ENCODE measurements around the gene RASAL3.

RASAL3 gene

DNA sequence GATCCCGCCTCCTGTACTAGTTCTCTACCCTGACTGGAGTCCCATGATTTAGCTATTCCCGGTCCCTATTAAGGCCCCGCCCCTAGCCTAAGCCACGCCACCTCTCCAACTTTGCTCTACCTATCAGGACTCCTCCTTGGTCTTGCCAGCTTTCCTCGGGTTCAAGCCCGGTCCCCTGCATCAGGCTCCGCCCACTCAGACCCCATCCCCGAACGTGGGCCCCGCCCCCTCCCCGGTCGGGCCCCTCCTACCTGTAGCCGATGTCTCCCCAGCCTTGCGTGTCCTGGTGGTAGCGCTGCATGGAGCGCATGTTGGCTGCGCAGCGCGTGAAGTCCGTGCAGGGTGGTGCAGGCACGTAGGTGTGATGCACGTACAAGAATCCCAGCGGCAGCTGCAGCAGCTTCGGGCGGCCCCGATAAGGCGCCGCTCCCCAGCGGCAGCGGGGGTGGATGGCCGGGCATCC is 7.3 kb upstream of the RASAL3 start:
- FAIRE-seq: no peak

DNA sequence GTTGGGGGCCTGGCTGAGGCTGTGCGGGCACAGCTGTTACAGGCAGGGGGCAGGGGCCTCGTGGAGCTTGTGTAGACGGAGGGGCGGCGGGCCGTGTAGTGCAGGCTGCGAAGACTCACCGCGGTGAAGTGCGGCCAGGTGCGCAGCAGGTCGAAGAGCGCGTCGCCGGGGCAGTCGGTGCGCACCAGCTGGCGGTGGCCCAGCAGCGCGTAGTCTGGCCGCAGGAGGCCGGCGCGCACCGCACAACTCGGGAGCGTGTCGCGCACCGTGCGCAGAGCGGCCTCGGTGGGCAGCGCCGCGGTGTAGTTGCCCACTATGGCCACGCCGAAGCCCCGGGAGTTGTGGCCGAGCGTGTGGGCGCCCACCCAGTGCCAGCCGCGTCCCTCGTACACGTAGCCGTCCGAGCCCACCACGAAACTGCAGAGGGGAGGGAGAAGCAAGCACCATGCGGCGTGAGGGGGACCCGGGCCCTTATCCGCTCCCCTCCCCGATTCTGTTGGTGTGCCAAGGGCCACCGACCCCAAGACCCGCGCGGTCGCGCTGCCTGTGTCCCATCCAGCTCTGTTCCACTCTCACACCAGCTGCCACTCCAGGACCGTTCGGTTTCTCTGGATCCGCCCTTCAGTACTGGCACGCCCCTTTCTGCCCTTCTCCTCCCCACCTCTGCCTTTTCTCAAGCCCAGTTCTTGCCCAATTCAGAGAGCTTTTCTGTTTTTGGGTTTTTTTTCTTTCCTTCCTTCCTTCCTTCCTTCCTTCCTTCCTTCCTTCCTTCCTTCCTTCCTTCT is 5.4 kb upstream of the RASAL3 start:
- no peak for FAIRE-seq

DNA sequence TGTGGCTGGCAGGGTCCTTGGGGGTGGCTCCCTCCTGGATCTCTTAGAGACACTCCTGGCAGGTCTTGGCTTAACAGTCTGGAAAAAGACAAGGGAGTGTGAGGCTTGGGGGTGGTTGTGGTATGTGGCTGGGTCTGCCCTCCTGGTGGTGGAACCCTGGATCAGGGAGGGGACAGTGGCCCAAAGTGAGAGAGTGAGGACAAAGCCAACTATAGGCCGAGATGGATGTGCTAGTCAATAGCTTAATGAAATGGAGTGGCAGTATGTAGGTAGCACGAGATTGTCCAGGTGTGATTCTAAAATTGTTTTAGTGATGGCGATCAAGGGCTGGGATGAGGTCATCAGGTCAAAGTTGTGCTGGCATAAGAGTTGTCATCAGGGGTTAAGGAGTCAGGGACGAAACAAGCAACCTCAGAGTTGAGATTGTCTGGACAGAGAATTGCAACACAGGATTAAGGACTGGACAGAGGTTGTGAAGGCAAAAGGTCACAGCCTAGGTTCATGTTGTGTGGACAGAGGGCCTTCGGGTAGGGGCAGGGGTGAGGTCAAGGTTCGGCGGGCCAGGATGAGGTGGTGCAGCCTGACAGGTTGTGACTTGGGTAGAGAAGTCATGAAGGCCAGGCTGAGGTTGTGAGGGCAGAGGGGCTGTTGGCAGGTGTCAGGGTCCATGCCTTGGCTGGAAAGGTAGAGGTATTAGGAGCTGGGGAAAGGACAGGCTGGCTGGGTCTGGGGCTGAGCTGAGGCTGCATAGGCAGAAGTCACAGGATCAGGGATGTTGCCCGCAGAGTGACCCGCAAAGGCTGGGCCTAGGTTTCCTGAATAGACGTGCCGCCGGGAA is 4.5 kb upstream of the RASAL3 start:
- FAIRE-seq: no peak

DNA sequence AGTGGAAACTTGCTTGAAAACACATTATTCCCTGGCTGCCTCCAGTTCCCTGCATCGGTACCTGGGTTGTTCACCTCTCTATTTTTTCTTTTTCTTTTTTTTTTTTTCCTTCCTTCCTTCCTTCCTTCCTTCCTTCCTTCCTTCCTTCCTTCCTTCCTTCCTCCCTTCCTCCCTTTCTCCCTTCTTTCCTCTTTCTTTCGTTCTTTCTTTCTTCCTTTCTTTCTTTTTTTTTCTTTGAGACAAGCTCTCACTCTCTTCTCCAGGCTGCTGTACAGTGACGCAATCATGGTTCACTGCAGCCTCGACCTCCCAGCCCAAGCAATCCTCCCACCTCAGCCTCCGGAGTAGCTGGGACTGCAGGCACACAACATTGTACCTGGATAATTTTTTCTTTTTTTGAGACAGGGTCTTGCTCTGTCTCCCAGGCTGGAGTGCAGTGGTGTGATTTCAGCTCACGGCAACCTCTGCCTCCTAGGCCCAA is 3.4 kb upstream of the RASAL3 start:
- no peak for FAIRE-seq

DNA sequence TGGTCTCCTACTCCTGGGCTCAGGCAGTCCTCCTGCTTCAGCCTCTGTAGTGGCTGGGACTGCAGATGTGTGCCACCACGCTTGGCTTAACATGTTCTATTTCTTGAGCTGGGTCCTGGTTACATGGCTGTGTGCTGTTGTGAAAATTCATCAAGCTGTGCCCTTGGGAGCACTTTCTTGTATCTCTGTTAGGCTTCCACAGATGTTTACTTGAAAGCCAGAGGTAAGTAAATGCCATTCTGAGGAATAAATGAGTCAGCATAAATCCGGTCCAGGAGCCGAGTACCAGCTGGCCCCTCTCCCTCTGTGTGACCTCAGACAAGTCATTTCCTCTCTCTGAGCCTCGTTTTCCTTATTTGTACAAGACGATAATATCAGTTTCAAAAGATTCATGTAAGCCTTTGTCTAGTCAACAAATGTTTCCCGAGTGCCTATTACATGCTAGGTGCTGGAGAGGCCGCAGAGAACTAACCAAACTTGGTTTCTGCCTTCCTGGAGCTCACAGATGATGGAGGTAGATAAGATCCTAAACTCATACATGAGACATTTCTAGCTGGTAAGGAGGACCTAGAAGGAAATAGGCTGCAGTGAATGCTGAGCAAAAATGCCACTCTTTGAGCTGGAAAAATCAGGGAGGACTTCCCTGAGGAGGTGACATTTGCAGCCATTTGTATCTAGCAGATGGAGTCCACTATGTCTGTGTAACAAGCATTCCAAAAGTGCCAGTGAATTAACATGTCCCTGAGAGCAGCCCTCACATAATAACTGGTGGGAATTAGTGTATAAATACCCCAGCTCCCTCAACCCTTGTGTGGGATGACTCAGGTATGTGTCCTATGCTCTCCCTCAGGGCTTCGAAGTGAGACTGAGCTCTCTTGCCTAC is 2.7 kb upstream of the RASAL3 start:
- FAIRE-seq: no peak

DNA sequence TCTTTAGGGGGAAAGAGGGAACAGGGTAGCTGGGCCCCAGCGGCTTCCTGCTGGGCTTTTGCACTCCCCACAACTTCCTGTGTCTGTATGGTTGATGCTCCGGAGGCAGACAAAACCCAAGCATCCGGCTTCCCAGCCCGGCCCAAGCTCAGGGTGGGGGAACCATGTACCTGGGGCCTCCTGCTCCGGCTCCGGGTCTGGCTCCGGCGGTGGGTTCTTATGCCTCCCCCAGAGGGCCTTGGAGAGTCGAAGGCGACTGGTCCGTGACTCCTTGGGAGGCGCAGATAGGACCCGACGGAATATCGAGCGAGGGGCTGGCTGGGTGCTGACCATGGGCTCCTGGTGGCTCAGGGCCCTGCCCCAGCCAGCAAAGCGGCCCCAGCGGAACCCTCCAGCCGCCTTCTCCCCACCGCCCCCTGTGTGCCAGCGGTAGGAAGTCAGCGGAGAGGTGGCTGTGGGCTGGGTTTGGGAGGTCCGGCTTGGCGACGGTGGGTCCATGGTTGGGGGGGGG is 428 bp downstream of the RASAL3 start:
- no peak for FAIRE-seq

DNA sequence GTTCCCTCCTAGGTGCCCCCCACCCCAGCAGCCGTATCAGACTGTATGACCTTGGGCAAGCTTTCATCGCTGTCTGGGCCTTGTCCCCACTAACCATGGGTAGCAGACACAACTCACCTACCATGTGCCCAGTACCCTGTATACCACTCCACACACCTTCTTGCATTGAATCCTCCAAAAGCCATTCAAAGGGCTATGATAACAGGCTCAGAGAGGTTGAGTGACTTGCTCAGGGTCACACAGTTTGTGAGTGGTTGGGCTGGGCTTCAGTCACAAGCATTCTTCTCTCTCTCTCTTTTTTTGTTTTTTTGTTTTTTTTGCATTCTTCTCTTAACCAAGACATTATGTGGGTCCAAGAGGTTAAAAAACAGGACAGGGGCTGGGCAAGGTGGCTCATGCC is 2.6 kb downstream of the RASAL3 start:
- FAIRE-seq: no peak

DNA sequence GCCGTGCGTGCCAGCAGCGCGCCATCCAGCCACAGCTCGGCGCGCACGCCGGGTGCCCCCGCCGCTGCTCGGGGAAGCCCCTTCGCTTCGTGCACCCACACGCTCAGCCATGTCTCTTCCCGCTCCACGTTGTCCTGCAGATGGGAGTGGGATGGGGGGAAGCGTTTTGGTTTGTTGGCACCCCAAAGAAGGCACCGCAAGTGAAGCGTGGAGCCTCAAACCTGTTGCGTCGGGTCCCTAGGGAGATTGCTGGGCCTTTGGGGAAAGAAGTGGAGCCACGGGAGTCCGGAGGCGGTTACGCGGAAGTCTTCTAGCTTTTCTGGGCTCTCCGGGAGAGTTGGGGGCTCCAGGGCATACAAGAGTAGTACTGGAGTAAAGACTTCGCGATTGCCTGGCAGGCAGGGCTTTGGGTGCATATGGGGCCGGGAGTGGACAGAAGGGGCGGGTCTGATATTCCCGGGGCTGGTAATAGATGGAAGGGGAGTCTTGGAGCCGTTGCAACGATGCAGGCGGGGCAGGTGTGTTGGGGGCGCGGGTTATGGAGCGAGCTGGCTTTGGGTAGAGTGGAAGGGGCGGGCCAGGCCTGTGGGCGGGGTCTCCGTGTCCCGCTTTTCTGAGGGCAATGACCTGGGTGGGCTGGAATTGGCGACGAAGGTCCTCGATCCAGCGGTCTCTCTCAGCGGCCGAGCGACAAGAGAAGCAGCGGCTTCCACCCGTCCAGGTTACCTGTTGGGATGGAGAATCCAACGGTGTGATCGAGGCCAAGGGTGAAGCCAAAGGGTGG is 6.5 kb downstream of the RASAL3 start:
- FAIRE-seq: no peak

DNA sequence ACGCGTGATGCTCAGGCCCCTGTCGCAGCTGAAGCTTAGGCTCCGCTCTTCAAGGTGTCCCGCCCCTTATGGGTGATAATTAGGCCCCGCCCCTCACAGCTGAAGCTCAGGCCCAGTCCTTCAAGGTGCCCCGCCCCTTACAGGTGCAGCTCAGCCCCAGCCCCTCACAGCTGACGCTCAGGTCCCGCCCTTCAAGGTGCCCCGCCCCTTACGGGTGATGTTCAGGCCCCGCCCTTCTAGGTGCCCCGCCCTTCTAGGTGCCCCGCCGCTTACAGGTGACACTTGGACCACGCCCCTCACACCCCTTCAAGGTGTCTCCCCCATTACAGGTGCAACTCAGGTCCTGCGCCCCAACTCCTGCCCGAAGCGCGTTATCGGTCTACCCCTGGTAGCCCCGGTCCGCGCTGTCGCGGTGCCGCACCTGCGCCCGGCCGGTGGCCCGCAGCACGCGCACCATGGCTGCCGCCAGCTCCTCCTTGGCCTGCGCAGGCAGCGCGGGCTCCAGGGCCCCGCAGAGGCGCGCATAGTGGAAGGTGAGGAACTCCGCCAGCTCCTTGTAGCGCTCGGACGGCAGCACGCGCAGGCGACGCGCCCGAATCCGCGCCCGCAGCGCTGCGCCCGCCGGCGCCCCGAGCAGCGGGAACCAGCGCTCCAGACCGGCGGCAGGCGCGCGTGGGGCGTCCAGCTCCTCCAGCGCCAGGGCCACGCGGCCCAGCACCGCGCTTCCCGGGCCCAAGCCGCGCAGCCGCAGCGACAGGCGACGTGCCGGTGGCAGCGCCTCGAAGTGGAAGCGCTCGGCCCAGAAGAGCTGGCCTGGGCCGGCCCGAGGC is 7.3 kb downstream of the RASAL3 start:
- no peak for FAIRE-seq

DNA sequence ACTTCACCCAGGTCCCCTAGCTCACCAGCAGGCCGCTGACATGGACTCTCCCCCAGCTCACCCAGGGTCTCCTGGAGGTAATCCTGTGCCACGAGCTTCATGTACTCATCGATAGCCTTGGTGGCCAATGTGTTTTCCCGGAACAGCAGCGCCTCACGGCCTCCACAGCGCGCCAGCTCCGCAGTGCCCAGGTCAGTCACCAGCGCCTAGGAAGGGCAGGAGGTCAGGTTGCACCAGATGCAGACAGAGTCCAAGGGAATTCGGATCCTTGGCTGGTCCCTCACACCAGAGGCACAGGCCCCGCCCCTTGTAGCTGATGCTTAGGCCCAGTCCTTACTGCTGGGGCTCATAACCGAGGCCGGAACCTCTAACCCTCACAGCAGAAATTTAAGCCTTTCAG is 7.9 kb downstream of the RASAL3 start:
- no peak for FAIRE-seq

DNA sequence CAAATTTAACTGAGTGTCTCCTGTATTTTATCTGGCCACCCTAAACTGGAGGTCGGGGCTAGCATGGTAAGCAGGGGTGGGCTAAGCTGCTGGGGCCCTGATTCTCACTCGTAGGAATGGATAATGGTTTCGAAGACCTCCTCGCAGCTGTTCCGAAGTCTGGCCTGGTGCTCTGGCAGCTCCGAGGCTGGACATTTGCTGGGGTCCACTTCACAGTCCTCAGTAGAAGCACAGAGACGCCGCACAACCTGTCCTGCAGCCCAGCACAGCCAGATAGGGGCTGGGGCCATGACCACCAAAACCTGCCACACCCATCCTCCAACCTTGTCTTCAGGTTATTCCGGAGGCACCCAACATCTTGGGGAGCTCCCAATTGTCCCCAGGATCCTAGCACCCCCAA is 8.3 kb downstream of the RASAL3 start:
- FAIRE-seq: no peak

DNA sequence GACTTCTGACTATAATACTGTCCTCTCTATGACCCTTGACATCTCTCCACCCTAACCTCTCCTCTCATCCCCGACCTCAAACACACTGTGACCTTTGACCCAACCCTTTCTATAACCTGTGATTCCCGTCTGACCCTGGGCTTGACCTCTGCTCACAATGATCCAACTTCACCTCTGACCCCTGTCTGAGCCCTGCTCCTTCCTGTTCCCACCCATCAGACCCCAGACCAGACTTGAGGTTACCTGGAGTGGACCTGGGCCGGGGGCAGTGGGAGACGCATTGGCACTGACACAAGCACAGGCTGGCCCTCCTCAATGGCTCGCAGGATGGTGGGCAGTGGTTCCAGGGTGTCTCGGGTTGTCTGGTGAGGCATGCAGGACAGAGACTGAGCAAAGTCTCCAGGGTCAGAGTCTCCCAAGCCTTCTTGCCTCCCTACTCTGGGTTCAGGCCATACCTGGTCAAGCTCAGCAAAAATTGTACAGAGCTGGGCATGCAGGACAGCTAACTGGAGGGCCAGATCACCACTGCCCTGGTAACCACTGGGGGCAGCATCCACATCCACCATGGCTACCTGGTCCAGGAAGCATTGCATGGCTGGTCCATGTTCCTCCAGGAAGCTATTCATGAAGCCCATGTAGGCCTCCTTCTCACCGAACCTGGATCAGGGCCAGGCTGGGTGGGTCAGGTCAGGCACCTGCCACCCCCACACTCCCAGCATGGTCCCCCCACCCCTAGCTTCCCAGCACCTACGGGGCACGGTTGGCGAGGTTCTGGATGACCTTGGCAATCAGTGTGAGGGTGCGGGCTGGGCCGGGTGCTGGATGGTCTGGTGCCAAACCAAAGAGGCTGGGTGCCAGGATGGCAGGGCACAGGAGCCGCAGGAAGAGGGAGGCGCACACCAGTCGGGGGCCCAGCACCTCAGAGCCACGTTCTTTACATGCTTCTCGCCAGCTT is 10.2 kb downstream of the RASAL3 start:
- no peak for FAIRE-seq

DNA sequence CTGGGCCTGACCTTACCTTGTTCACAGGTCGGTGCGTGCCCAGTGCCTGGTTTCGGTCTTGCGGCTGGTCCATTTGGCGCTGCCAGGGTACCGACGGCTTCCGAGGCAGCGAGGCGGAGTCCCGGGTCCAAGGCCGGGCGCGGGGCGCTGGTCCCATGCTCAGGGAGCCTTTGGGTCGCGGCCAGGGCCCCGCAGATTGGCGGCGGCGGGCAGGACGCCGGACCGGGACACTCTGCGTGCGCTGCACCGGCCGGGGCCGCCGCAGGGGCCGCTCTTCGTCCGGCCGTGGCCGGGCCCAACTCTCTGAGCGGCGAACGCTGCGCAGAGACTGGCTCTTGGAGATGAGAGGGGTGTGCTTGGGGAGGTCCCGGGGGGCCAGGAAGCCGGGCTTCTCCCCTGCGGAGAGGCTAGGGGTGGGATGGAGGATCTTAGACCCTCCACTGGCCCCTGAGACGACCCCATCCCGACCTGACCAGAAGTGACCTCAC is 11.2 kb downstream of the RASAL3 start:
- FAIRE-seq: no peak

DNA sequence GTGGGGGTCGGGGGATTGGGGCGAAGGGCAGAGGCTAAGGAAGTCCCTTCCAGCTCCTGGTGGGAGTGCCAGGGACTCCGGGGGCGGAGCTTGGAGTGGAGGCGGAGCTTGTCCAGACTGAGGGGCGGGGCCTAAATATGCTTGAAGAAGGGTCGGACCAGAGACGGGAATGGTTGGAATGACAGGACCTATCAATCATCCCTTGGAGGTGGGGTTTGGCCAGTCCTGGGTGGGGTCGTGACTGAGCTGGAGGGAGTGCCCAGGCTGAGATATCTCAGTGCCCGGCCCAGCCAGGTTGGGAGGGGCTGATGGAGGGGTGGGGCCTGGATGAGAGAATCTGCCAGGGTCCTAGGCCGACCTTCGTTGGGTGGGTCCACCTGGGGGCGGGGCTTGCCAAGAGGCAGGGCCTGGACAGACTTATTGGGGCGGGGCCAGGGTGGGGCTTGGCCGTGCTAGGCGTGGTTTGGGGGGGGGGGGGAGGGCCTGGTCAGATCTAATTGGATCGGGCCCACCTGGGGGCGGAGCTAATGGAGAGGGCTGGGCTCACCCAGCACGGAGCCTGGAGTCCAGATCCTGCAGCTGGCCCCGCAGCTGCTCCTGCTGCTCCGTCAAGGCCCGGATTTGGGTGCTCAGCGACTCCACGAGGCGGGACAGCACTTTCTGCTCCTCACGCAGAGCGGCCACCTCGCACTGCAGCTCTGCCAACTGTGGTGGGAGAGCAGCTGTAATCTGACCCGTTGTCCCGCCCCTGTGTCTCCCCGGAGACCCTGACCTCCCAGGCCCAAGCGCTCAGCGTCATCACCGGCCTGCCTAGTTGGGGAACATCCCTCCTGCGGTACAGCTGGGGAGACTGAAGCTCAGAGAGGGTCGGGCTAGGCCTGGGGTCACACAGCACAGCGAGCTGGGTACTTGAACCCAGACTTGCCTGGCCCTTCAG is 12.0 kb downstream of the RASAL3 start:
- FAIRE-seq: peak; percentile 96

DNA sequence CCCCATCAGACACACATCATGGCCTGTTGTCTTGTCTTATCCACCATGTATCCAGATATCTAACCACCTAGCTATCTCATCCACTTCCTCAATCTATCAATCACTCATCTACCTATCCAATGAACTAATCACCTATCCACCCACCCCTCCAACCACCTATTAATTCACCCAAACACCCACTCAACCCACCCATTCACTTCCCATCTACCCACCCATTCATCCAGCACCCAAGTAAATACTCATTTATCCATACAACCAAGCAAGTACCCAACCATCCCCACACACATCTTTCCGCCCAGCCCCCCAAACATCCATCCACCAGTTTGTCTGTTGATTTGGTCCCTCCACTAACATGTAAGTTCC is 13.8 kb downstream of the RASAL3 start:
- FAIRE-seq: no peak

DNA sequence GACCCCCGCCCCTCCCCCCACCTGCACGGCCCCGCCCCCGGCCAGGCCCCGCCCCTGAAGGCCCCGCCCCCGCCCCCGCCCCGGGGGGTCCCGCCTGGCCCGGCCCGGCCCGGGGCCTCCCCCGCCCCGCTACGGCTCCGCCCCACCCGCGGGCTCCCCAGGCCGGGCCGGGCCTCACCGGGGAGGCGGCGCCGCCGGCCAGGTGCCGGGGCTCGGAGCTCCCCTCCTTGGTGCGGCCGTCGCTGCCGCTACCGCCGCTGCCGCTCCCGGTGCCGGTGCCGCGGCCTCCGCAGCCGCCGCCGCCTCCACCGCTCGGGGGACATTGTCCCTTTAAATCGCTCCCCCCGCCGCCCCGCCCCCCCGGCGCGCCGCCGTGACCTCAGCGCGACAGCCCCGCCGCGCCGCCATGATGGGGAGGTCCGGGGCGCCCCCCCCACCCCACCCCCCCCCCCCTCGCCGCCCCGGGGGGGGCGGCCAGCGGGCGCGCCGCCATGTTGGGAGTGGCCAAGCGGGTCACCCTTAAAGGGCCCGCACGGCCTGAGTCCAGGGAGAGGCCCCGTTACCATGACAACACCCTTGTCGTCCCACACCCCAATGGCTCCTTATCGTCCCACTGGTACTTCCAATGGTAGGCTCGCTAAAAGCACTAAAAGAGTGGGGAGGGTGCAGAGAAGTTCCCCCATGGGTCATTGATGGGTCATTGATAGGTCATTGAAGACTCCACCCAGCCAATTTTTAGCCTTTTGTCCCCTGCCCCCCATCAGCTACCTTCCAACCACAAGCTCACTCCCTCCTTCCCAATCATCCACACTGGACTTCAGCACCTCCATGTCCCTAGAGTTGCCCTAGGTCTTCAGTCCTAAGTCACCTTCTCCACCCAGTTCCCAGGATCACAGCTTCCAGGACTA is 14.5 kb downstream of the RASAL3 start, which contains the start of gene WIZ:
WIZ (minus strand) TSS at position 337 of the 908 bp plus-strand sequence. CDS start 1,649 bp downstream, outside the sequence.
- FAIRE-seq: no peak
